Measurements from ENCODE around the gene PIK3IP1.

The PIK3IP1 gene

GRCh38 chr22:31263896-31264640 is 28.2 kb downstream of the PIK3IP1 start:
- no peak overlapping the region for H3K4me3 ChIP-seq (replicated peaks; ENCODE audit: low read depth, low read length)
- no peak for TF ChIP-seq CTCF (IDR thresholded peaks at IDR 0.05; ENCODE audit: low read depth, low read length, missing control alignments)
- DNase-seq (ENCODE audit: extremely low read depth, low read depth), result no peak

- no peak for DNase-seq (ENCODE audit: extremely low read depth, low read depth)
- no peak overlapping the region for H3K4me3 ChIP-seq (replicated peaks; ENCODE audit: low read depth, low read length)
- no peak for TF ChIP-seq CTCF (IDR thresholded peaks at IDR 0.05; ENCODE audit: low read depth, low read length, missing control alignments)
Observed at GRCh38 chr22:31262312-31263133, 29.8 kb downstream of the PIK3IP1 start.

- DNase-seq (ENCODE audit: extremely low read depth, low read depth), result no peak
- no peak overlapping the region for H3K4me3 ChIP-seq (replicated peaks; ENCODE audit: low read depth, low read length)
- no peak for TF ChIP-seq CTCF (IDR thresholded peaks at IDR 0.05; ENCODE audit: low read depth, low read length, missing control alignments)
Observed at GRCh38 chr22:31260474-31260856, 31.8 kb downstream of the PIK3IP1 start.

- DNase-seq (ENCODE audit: extremely low read depth, low read depth), result no peak
- TF ChIP-seq CTCF (IDR thresholded peaks at IDR 0.05; ENCODE audit: low read depth, low read length, missing control alignments), result no peak
- H3K4me3 ChIP-seq (replicated peaks; ENCODE audit: low read depth, low read length), result no peak overlapping the region
Observed at GRCh38 chr22:31259798-31260473, 32.4 kb downstream of the PIK3IP1 start.

GRCh38 chr22:31253949-31254348 is 38.3 kb downstream of the PIK3IP1 start:
- no peak for TF ChIP-seq CTCF (IDR thresholded peaks at IDR 0.05; ENCODE audit: low read depth, low read length, missing control alignments)
- no peak for DNase-seq (ENCODE audit: extremely low read depth, low read depth)
- H3K4me3 ChIP-seq (replicated peaks; ENCODE audit: low read depth, low read length), result no peak overlapping the region

- DNase-seq (ENCODE audit: extremely low read depth, low read depth), result no peak
- TF ChIP-seq CTCF (IDR thresholded peaks at IDR 0.05; ENCODE audit: low read depth, low read length, missing control alignments), result no peak
- no peak overlapping the region for H3K4me3 ChIP-seq (replicated peaks; ENCODE audit: low read depth, low read length)
Observed at GRCh38 chr22:31250740-31251600, 41.3 kb downstream of the PIK3IP1 start.

All from HFF-Myc (cell line).